IMR-90 (cell line): ENCODE measurements around the gene RASGRF2. TPM values are rescaled to one million over a fixed set of nuclear protein-coding genes. Genes with fewer than 3 reads are reported as not detected.
A peak's percentile ranks its signal among the peaks of the same experiment; 100 is the strongest.

Experiments
- ATAC-seq: fragments of 200-7000 bp; cut with Tn5 transposase; 2 replicates; pipeline ENCODE4 v1.9.1; 2020; ENCODE audit warnings: low read depth, mild to moderate bottlenecking, moderate library complexity
- BruUV-seq: library from RNA; stranded (reverse); fragments of 400-500 nt; replicated peaks from 2 replicates; lab custom pipeline; 2021; lab: Mats Ljungman, UMichigan
- CTCF ChIA-PET: fragments of 300-600 bp; formaldehyde crosslinking; extraction: SDS; loops from one replicate; lab custom pipeline; 2021; ENCODE audit warnings: antibody characterized with exemption; lab: Yijun Ruan, JAX
- POLR2A ChIA-PET: fragments of 300-600 bp; sonication (Branson Sonifier 250); formaldehyde crosslinking; loops from one replicate; lab custom pipeline; 2022; ENCODE audit warnings: antibody characterized with exemption; ENCODE audit not compliant: unreplicated experiment; lab: Charles Lee
- DNase-seq: peaks from one replicate; pipeline ENCODE4 v3.0.0; 2013
- H2AFZ ChIP-seq: replicated peaks from 2 replicates; pipeline ENCODE3; 2013; ENCODE audit warnings: low read length, mild to moderate bottlenecking; ENCODE audit not compliant: poor library complexity
- H2AK5ac ChIP-seq: 2 replicates; pipeline ENCODE4 v1.6.1; 2013; ENCODE audit warnings: low read depth, low read length, inconsistent platforms
- H2AK9ac ChIP-seq: replicated peaks from 2 replicates; pipeline ENCODE3; 2013; ENCODE audit warnings: mild to moderate bottlenecking, low read depth, low read length, moderate library complexity; ENCODE audit not compliant: poor library complexity
- H2BK120ac ChIP-seq: 2 replicates; pipeline ENCODE4 v1.6.1; 2013; ENCODE audit warnings: low read depth, low read length, inconsistent platforms
- H2BK15ac ChIP-seq: 3 replicates; pipeline ENCODE4 v1.6.1; 2013; ENCODE audit warnings: low read depth, low read length, inconsistent platforms
- H2BK20ac ChIP-seq: 2 replicates; pipeline ENCODE4 v1.6.1; 2013; ENCODE audit warnings: low read depth, mild to moderate bottlenecking, inconsistent platforms, low read length, moderate library complexity
- H2BK5ac ChIP-seq: 2 replicates; pipeline ENCODE4 v1.6.1; 2013; ENCODE audit warnings: mild to moderate bottlenecking, low read depth, low read length, inconsistent platforms; ENCODE audit not compliant: poor library complexity, severe bottlenecking
- H3K14ac ChIP-seq: replicated peaks from 2 replicates; pipeline ENCODE4 v1.6.1; 2013; ENCODE audit warnings: low read depth, low read length, inconsistent platforms
- H3K18ac ChIP-seq: 2 replicates; pipeline ENCODE4 v1.6.1; 2013; ENCODE audit warnings: low read depth, low read length, control low read depth
- H3K23ac ChIP-seq: 2 replicates; pipeline ENCODE4 v1.6.1; 2013; ENCODE audit warnings: low read depth, low read length, inconsistent platforms
- H3K27ac ChIP-seq: 2 replicates; pipeline ENCODE4 v1.5.1; 2013; ENCODE audit warnings: mild to moderate bottlenecking, control low read depth, low read length; ENCODE audit not compliant: insufficient read depth
- H3K27me3 ChIP-seq: 2 replicates; pipeline ENCODE4 v1.6.1; 2013; ENCODE audit warnings: low read length; ENCODE audit not compliant: control insufficient read depth, insufficient read depth
- H3K36me3 ChIP-seq: 2 replicates; pipeline ENCODE4 v1.6.1; 2013; ENCODE audit warnings: low read length, mixed read lengths; ENCODE audit not compliant: control insufficient read depth, insufficient read depth
- H3K4ac ChIP-seq: 2 replicates; pipeline ENCODE4 v1.6.1; 2013; ENCODE audit warnings: low read depth, low read length, inconsistent platforms
- H3K4me1 ChIP-seq: 2 replicates; pipeline ENCODE4 v1.6.1; 2013; ENCODE audit warnings: low read length, mixed read lengths; ENCODE audit not compliant: control insufficient read depth, insufficient read depth
- H3K4me2 ChIP-seq: 2 replicates; pipeline ENCODE4 v1.6.1; 2013; ENCODE audit warnings: low read depth, mild to moderate bottlenecking, control low read depth, low read length, moderate library complexity
- H3K4me3 ChIP-seq: 2 replicates; pipeline ENCODE4 v1.5.1; 2013; ENCODE audit warnings: low read depth, mild to moderate bottlenecking, control low read depth, low read length, moderate library complexity; ENCODE audit not compliant: insufficient read depth
- H3K56ac ChIP-seq: 2 replicates; pipeline ENCODE4 v1.6.1; 2013; ENCODE audit warnings: low read length, inconsistent platforms; ENCODE audit not compliant: insufficient read depth; ENCODE audit errors: extremely low read depth
- H3K79me1 ChIP-seq, 2 experiments: 2 replicates each; pipeline ENCODE4 v1.6.1; 2013; ENCODE audit warnings: low read length in 2 of 2, inconsistent platforms in 1 of 2, low read depth in 1 of 2
- H3K9ac ChIP-seq: 2 replicates; pipeline ENCODE4 v1.6.1; 2013; ENCODE audit warnings: low read depth, low read length, control low read depth
- H3K9me1 ChIP-seq: 2 replicates; pipeline ENCODE4 v1.6.1; 2013; ENCODE audit warnings: low read length, inconsistent platforms; ENCODE audit not compliant: insufficient read depth
- H3K9me3 ChIP-seq: 2 replicates; pipeline ENCODE4 v1.6.1; 2013; ENCODE audit warnings: low read length; ENCODE audit not compliant: control insufficient read depth, insufficient read depth
- H4K20me1 ChIP-seq: 2 replicates; pipeline ENCODE4 v1.6.1; 2013; ENCODE audit warnings: low read length, inconsistent platforms; ENCODE audit not compliant: insufficient read depth
- H4K5ac ChIP-seq: 2 replicates; pipeline ENCODE4 v1.6.1; 2013; ENCODE audit warnings: mild to moderate bottlenecking, low read depth, low read length, control low read depth
- H4K8ac ChIP-seq, 2 experiments: 2 replicates each; pipeline ENCODE4 v1.6.1; 2013; ENCODE audit warnings: low read depth in 2 of 2, low read length in 2 of 2, control low read depth in 1 of 2, inconsistent platforms in 1 of 2
- H4K91ac ChIP-seq: 2 replicates; pipeline ENCODE4 v1.6.1; 2013; ENCODE audit warnings: low read depth, low read length, inconsistent platforms; ENCODE audit not compliant: insufficient read depth
- BHLHE40 ChIP-seq: fragments of 150-350 bp; IDR thresholded peaks from 2 replicates; pipeline ENCODE4 v1.6.1; 2016; ENCODE audit warnings: mild to moderate bottlenecking, low read depth, low read length
- CEBPB ChIP-seq: IDR thresholded peaks from 2 replicates; pipeline ENCODE4 v1.6.1; 2012; ENCODE audit warnings: low read depth, low read length, improper control_type of control experiment
- CHD1 ChIP-seq: IDR thresholded peaks from 2 replicates; pipeline ENCODE4 v1.6.1; 2012; ENCODE audit warnings: low read depth, low read length, improper control_type of control experiment
- ELK1 ChIP-seq: fragments of 150-350 bp; IDR thresholded peaks from 2 replicates; pipeline ENCODE4 v1.6.1; 2016; ENCODE audit warnings: low read depth, mild to moderate bottlenecking, low read length, moderate library complexity, borderline replicate concordance
- FOS ChIP-seq: fragments of 150-350 bp; IDR thresholded peaks from 2 replicates; pipeline ENCODE4 v1.6.1; 2016; ENCODE audit warnings: low read depth, low read length
- MAFK ChIP-seq: IDR thresholded peaks from 2 replicates; pipeline ENCODE4 v1.6.1; 2012; ENCODE audit warnings: low read depth, low read length, improper control_type of control experiment
- MAZ ChIP-seq: IDR thresholded peaks from 2 replicates; pipeline ENCODE4 v1.6.1; 2012; ENCODE audit warnings: low read depth, mild to moderate bottlenecking, low read length, improper control_type of control experiment, moderate library complexity, borderline replicate concordance
- MXI1 ChIP-seq: IDR thresholded peaks from 2 replicates; pipeline ENCODE4 v1.6.1; 2012; ENCODE audit warnings: low read depth, mild to moderate bottlenecking, low read length, moderate library complexity, borderline replicate concordance
- NFE2L2 ChIP-seq: fragments of 150-350 bp; IDR thresholded peaks from 2 replicates; pipeline ENCODE4 v1.6.1; 2016; ENCODE audit warnings: low read depth, mild to moderate bottlenecking, low read length
- POLR2A ChIP-seq: IDR thresholded peaks from 2 replicates; pipeline ENCODE4 v1.6.1; 2012; ENCODE audit warnings: mild to moderate bottlenecking, low read depth, low read length
- RAD21 ChIP-seq: IDR thresholded peaks from 2 replicates; pipeline ENCODE4 v1.6.1; 2012; ENCODE audit warnings: low read length, improper control_type of control experiment
- RCOR1 ChIP-seq: IDR thresholded peaks from 2 replicates; pipeline ENCODE4 v1.6.1; 2012; ENCODE audit warnings: mild to moderate bottlenecking, low read length, improper control_type of control experiment; ENCODE audit not compliant: insufficient replicate concordance
- SMC3 ChIP-seq: fragments of 150-350 bp; IDR thresholded peaks from 2 replicates; pipeline ENCODE4 v1.6.1; 2016; ENCODE audit warnings: low read depth, mild to moderate bottlenecking, antibody characterized with exemption, low read length, moderate library complexity
- USF2 ChIP-seq: fragments of 150-350 bp; IDR thresholded peaks from 2 replicates; pipeline ENCODE4 v1.6.1; 2017; ENCODE audit warnings: mild to moderate bottlenecking, antibody characterized with exemption, low read length, low read depth
- WGBS, 2 experiments: methylation state at CpG; one replicate each; pipeline versions ENCODE4 v1.1.5 to v1.1.7; 2013; ENCODE audit warnings: missing lambda C conversion rate in 2 of 2; ENCODE audit not compliant: insufficient read length in 1 of 2; ENCODE audit errors: extremely low coverage in 2 of 2; 5-methylcytosine and 5-hydroxymethylcytosine counted together
- dilution Hi-C: fragments of 300-500 bp; cut with HindIII; formaldehyde crosslinking; loops from one replicate; pipeline ENCODE4 v1.14.3; 2018; ENCODE audit warnings: low sequenced_read_pairs; ENCODE audit not compliant: unreplicated experiment
- in situ Hi-C: fragments of 300-500 bp; cut with MboI; formaldehyde crosslinking; loops from 3 replicates; pipeline ENCODE4 v1.14.3; 2019; ENCODE audit warnings: low sequenced_read_pairs, inconsistent platforms, mixed read lengths
- intact Hi-C: fragments of 100-400 bp; cut with micrococcal nuclease; formaldehyde crosslinking; loops from 2 replicates; pipeline ENCODE4 v1.10.0; 2022
- polyA plus RNA-seq, 3 experiments: library from polyadenylated mRNA; depleted of rRNA; stranded (reverse); fragments of >200 nt; gene quantifications; 2 replicates each; pipeline ENCODE4 v1.2.3, GENCODE V29; 2012; ENCODE audit warnings: low replicate concordance in 1 of 3
- total RNA-seq: library from RNA; depleted of rRNA; stranded (reverse); fragments of >200 nt; gene quantifications from 2 replicates; pipeline ENCODE4 v1.2.3, GENCODE V29; 2012
- TF ChIP-seq, protein P1 (sequence below): conservative IDR thresholded peaks from 2 replicates; pipeline ENCODE4 v1.5.1; 2012; ENCODE audit warnings: mild to moderate bottlenecking, low read depth, low read length, improper control_type of control experiment

The RASGRF2 gene
- total and polyA plus RNA-seq, 2 of the 4 experiments (the other 2 are of a cell fraction): 2.9 to 5.0 TPM

DNA sequence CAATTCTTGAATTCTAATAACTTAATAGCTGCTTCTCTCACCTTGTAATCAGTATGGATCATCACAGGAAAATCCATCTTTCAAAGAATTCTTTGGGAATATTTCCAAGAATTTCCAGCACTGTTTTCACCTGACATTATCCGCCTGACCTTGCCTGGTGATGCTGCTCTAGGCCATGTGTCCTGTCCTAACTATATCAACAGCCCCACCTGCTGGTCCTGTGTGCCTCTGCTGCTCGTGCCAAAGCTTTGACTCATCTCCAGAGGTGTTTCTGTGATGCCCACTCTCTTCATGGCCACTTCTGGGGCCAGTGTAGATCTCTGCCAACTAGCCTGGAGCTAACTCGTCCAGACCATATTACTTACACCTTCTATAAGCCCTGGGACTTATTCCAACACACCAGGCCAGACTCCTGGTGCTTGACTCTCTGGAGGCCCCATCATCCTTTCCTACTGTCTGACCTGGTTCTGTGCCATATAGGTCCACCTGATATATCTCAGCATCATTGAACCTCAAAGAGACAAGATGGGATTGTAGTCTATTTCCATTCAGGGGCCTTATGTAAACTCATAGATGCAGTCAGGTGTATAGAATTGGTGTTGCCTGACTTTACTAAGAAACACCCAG is 205.4 kb downstream of the RASGRF2 start:
- in situ Hi-C loops (no loop called here), intact Hi-C loops (loop anchor here (2.0 kb wide), 1 partner anchor 205 kb away; the partner anchor contains the start of gene RASGRF2), dilution Hi-C loops (no loop called here)
- 33% methylated on average over 2 of the region's 3 CpGs; no CpG with 5 or more reads in 1 of the 2 experiments for WGBS, 2 experiments
- H3K14ac ChIP-seq: no peak overlapping the region
- no TSS peak for BruUV-seq
- no peak overlapping the region for H2BK20ac ChIP-seq
- POLR2A ChIA-PET: no interaction called here
- no peak overlapping the region for H2AK9ac ChIP-seq
- H2BK120ac ChIP-seq: no peak overlapping the region
- H3K36me3 ChIP-seq: peaks cover 3% of the 10 kb centered on the region; the same call in 1 of the 2 replicates
- H3K79me1 ChIP-seq: peaks cover 0 to 19% of the 10 kb centered on the region in 2 experiments; a peak in 3 of 4 replicates
- no peak overlapping the region for H3K27ac ChIP-seq
- H4K91ac ChIP-seq: no peak overlapping the region
- CTCF ChIA-PET: interaction anchor here (0.6 kb wide), 1 partner anchor 454 kb away, joined by 3 read pairs; no protein-coding TSS in a partner anchor
- ATAC-seq: peak; percentile 90
- no peaks in the 10 kb centered on the region for H3K9me3 ChIP-seq
- no peak overlapping the region for H2AK5ac ChIP-seq
- no peaks in the 10 kb centered on the region for H3K27me3 ChIP-seq
- no peak overlapping the region for H3K18ac ChIP-seq
- H2BK15ac ChIP-seq: no peak overlapping the region
- no peak overlapping the region for H3K56ac ChIP-seq
- no peak overlapping the region for H3K4me3 ChIP-seq
- no peak overlapping the region for H3K23ac ChIP-seq
- H2BK5ac ChIP-seq: no peak overlapping the region
- no peak overlapping the region for H2AFZ ChIP-seq
- peak; percentile 67 for DNase-seq
- H3K4me2 ChIP-seq: no peak overlapping the region
- H4K20me1 ChIP-seq: peaks cover 6% of the 10 kb centered on the region; the same call in 1 of the 2 replicates
- no peak overlapping the region for H3K4ac ChIP-seq
- no peak overlapping the region for H4K5ac ChIP-seq
- H4K8ac ChIP-seq: no peak overlapping the region
- H3K9me1 ChIP-seq: peaks cover 11% of the 10 kb centered on the region
- no peaks in the 10 kb centered on the region; the same call in 1 of the 2 replicates for H3K4me1 ChIP-seq
- no peak overlapping the region for H3K9ac ChIP-seq
- TF ChIP-seq CHD1 (no peak), MAFK (no peak), FOS (no peak), SMC3 (peak; percentile 69), BHLHE40 (peak; percentile 68; the same call in 1 of the 2 replicates), RAD21 (peak; percentile 76), ELK1 (no peak), USF2 (no peak), RCOR1 (no peak), CEBPB (no peak), MAZ (no peak), MXI1 (no peak), POLR2A (no peak), NFE2L2 (no peak)
- TF ChIP-seq, protein P1, sequence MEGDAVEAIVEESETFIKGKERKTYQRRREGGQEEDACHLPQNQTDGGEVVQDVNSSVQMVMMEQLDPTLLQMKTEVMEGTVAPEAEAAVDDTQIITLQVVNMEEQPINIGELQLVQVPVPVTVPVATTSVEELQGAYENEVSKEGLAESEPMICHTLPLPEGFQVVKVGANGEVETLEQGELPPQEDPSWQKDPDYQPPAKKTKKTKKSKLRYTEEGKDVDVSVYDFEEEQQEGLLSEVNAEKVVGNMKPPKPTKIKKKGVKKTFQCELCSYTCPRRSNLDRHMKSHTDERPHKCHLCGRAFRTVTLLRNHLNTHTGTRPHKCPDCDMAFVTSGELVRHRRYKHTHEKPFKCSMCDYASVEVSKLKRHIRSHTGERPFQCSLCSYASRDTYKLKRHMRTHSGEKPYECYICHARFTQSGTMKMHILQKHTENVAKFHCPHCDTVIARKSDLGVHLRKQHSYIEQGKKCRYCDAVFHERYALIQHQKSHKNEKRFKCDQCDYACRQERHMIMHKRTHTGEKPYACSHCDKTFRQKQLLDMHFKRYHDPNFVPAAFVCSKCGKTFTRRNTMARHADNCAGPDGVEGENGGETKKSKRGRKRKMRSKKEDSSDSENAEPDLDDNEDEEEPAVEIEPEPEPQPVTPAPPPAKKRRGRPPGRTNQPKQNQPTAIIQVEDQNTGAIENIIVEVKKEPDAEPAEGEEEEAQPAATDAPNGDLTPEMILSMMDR: peak; percentile 78
